HTR-8/SVneo (cell line): Measurements from ENCODE around the gene IRS1.

Experiments used
- DNase-seq: peaks from one replicate; pipeline ENCODE4 v3.0.0; 2011; ENCODE audit warnings: low spot score, mixed read lengths; ENCODE audit not compliant: insufficient read length
- FAIRE-seq: peaks from 2 replicates; lab custom pipeline; 2011; peaks lifted over from hg19 to GRCh38; lab: Jason Lieb, UNC

The IRS1 gene

DNA sequence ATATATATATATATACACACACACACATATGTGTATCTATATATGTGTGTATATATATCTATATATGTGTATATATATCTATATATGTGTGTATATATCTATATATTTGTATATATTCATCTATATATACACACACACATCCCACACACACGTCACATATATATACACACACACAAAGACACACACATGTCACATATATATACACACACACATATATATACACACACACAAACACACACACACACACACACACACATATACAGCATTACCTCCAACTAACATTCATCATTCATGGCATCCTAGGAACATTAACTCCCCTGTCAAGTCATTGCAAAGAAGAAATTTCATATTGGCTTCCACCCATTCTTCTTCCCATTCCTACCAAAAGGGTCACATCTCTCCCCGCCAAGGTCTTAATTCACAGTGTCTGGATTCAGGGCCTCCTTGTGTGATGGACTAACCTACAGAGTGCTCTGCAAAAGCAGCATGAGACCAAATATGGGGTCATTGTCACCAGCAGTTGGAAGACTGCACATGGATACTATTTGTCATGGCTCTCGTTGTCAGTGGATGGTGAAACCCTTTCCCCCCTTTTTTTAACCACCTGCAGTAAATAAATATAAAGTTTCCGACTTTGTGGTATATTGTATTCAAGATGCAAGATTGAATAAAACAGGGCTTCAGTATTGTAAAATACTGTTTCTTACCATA lies 67.0 kb downstream of the IRS1 start:
- DNase-seq (no peak), FAIRE-seq (no peak)

DNA sequence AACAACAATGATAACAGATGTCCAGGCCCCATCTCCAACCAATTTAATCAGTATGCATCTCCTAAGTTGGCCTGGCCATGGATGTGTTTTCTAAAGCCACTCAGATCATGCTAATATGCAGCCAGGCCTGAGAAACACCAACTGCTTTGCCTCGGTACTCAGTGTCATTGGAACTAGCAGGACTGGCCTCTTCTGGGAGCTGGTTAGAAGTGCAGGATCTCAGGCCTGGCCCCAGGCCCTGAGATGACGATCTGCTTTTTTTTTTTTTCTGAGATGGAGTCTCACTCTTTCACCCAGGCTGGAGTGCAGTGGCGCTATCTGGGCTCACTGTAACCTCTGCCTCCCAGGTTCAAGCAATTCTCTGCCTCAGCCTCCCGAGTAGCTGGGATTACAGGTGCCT lies 69.1 kb downstream of the IRS1 start:
- FAIRE-seq: no peak
- DNase-seq: no peak

DNA sequence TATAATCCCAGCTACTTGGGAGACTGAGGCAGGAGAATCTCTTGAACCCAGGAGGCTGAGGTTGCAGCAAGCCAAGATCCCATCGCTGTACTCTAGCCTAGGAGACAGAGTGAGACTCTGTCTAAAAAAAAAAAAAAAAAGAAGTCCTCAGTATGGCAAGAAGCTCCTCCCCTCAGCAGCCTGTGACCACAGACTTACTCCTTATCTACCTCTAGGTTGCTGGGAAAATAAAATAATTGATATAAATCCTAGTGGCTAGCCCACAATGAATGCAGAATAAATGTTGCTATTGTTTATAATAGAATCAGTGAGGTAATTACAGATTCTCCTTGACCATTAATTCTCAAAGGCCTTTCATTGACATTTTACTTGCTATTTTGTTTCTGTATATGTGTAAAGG lies 70.6 kb downstream of the IRS1 start:
- FAIRE-seq: no peak
- no peak for DNase-seq

DNA sequence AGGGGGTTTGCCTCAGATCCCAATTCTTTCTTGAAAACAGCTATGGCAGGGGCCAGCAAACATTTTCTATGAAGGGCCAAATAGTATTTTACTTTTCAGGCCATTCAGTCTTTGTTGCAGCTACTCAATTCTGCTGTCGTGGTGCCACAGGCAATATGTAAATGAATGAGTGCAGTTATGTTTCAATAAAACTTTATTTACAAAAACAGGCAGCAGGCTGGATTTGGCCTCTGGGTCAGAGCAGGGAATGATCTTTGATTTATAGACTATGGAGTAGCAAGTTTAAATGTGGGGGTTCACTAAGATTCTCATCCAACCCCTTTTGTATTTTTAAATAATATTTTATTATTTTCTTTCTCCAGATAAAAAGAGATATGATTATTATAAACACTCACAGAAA lies 72.4 kb downstream of the IRS1 start:
- no peak for DNase-seq
- FAIRE-seq: no peak

DNA sequence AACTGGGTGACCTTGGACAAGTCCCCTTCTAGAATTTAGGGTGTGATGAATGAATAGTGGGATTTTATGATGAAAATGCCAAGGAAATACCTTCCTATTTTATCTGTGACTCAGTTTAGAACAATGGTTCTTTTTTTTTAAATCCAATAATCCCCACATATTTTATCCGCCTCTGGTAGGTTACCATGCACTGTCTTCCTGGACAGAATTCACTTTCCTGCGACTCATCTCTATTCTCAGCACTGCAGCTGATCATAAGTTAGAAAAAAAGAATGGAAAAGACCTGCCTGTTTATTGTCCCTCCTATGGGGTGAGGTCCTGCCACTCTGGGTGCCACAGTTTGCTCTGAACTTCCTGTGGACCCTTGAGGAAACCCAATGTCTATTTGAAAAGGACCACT lies 73.1 kb downstream of the IRS1 start:
- no peak for DNase-seq
- no peak for FAIRE-seq

DNA sequence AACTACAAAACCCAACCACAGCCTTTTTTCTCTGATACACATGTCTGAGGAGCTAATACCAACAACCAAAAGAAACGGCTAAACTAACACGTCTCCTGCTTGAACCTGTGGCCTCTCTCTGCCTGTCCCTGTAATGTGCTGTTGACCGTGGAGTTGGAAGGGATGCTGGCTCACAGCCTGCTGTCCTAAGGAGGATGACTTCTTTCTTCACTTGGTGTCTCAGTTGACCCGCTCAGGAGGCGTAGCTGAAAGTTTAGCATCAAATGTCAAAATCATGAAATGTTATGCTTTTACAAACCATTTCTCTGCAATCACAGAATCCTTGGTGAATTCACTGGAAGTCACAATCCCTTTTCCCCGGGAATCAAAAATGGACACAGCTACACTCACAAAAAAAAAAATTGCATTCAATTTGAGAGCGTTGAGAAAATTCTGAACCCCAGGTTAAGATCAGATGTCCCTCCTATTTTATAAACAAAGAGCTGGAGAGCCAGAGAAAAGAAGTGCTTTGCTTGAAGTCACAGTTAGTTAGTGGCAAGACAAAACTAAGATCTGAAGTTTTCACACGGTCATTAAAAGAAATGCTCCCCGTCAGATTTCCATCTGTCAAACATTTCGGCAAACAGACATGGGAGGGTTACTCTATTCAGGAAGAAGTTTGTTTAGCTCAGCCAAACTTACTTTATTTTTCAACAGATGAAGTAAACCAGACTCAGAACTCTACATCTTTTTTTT lies 74.3 kb downstream of the IRS1 start:
- DNase-seq (no peak), FAIRE-seq (no peak)

DNA sequence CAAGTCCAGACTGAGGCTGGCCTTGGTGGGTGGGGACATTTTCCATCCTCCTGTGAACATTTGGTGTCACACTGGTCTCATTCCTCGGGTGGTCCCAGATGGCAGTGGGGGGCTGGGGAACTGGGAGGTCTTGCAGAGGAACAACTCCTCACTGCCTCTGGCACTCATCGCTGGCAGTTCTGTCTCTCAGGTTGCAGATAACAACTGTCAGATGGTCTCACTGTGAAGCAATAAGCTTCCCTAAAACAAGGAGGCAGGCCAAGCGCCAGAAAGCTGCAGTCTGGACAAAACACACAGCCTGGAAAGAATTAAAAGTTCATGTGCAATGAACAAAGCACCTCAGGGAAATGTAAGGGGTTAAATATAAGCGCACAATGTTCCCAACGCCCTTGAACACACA lies 78.1 kb downstream of the IRS1 start:
- DNase-seq (no peak), FAIRE-seq (no peak)

DNA sequence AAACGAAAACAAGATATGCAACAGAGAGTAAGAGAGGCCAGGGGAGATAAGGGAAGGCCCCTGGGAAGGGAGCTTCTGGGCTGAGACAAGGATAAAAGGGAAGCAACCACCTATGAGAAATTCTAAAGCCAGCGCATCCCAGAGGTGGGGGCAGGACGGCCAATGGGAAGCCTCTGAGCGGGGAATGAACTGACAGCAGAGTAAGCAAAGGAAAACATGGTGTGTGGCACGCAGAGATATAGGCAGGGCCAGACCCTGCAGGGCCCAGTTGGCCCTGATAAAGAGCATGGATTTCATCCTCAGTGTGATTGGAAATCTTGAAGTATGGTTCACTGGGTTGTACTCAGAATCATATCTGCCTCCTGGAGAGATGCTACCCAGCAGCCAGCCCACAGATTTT lies 78.7 kb downstream of the IRS1 start:
- DNase-seq (no peak), FAIRE-seq (no peak)

DNA sequence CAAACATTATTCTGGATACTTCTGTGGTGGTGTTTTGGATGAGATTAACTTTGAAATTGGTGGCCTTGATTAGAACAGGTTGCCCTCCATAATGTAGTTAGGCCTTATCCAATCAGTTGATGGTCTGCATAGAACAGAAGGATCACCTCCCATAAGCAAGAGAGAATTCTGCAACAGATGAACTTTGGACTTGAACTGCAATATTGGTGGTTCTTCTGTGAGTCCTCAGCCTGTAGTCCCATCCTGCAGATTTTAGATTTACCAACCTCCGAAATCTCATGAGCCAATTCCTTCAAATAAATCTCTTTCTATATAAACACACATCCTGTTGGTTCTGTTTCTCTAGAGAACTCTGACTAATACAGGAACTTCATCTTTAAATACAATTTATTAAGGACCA lies 81.9 kb downstream of the IRS1 start:
- DNase-seq (no peak), FAIRE-seq (no peak)

DNA sequence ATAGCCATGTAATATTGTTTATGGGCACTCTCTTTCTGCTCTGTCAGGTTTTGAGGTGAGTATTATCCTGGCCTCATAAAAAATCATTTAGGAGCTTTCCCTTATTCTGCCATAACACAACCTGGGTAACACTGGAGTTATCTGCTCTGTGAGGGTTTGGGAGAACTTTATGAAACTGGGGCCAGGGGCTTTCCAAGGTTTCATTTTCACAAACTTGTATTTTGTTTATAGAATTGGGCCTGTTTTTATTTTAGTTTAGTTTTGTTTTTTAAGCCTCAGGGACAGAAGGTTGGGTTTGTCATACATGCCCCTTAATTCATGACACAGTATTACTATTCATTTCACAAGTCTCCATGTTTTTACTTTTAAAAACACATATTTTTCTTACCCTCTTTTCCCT lies 83.5 kb downstream of the IRS1 start:
- FAIRE-seq: no peak

DNA sequence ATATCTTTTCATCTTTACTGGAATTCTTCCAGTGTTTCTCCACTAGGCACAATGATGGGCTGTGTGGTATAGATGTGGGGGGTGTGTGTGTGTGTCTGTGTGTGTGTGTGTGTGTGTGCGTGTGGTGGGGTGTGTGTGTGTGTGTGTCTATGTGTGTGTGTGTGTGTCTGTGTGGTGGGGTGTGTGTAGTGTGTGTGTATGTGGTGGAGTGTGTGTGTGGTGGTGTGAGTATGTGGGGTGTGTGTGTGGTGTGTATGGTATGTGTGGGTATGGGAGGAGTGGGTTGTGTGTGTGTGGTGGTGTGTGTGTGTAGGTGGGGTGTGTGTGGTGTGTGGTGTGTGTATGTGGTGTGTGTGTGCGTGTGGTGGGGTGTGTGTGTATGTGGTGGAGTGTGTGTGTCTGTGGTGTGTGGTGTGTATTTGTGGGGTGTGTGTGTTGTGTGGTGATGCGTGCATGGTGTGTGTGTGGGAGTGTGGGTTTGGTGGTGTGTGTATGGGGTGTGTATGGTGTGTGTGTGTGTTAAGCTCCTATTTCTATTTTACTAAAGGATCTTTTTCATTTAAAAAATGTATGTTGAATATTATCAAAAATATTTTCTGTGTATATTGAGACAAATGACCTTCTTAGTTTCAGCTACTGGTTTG lies 84.2 kb downstream of the IRS1 start:
- DNase-seq: no peak
- peak; percentile 100 for FAIRE-seq

More for the DNA sequence above, 83.5 kb downstream of the IRS1 start:
- no peak for DNase-seq

DNA sequence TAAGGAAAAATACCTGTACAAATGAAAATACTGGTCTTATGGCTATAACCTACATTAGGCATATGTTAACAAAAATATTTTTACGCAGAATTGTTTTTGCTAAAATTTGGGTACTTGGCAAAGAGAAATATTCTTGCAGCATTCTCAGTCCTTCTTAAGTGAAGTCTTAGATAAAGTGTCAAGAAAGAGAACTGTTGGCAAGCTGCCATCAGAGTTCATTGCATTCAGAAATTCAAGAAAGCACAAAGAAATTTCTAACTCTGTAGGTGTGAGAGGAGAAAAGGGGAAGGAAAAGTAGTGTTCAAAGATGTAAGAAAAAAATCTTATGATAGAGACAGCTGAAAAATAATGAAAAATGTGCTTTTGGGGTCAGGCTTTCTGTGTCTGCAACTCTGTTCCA lies 86.7 kb downstream of the IRS1 start:
- DNase-seq: no peak
- no peak for FAIRE-seq

DNA sequence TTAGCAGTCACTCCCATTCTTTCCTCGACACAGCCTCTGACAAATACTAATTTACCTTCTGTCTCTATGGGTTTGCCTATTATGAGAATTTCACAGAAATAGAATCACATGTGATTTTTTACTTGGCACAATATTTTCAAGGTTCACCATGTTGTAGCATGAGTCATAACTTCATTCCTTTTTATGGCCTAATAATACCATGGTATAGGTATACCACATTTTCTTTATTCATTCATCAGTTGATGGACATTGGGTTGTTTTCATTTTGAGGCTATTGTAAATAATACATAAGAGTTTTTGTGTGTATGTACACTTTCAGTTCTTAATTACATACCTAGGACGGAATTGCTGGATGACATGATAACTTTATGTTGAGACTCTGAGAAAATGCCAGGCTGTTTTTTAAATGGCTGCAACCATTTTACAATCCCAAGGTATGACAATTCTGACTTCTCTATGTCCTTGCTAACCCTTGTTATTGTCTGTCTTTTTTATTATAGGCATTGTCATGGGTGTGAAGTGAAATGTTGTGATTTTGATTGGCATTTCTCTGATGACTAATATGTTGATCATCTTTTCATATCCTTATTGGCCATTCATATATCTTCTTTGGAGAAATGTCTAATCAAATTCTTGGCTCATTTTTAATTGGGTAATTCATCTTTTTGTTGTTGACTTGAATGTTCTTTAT lies 87.9 kb downstream of the IRS1 start:
- DNase-seq (no peak), FAIRE-seq (no peak)

DNA sequence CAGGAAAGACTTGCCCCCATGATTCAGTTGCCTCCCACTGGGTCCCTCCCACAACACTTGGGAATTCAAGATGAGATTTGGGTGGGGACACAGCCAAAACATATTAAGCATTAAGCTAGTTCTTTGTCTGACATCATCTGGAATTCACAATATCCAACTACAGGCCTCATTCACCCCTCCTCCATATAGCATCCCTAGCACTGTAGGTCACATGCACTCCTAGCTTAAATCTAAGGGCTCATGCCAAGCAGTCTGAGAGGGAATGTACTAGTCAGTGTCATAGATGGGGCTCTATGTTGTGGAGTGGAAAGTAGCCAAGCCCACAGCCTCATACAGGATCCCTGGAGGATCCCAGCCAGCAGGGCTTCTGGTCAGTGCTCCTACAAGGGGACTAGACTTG lies 92.1 kb downstream of the IRS1 start:
- FAIRE-seq (no peak), DNase-seq (no peak)

DNA sequence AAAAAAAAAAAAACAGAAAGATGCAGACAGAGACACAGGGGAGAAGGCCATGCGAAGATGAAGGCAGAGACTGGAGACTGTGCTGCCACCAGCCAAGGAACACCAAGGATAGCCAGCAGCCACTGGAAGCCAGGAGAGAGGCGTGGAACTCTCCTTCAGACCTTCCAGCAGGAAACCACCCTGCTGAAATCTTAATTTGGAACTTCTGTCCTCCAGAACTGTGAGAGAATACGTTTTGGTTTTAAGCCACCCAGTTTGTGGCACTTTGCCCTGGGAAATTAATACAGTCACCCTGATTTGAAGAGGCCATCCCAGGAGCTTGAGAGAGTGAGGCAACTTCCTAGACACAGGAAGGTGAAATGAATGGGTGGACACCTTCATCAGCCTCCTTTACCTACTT lies 93.7 kb downstream of the IRS1 start:
- DNase-seq: no peak
- FAIRE-seq: no peak

DNA sequence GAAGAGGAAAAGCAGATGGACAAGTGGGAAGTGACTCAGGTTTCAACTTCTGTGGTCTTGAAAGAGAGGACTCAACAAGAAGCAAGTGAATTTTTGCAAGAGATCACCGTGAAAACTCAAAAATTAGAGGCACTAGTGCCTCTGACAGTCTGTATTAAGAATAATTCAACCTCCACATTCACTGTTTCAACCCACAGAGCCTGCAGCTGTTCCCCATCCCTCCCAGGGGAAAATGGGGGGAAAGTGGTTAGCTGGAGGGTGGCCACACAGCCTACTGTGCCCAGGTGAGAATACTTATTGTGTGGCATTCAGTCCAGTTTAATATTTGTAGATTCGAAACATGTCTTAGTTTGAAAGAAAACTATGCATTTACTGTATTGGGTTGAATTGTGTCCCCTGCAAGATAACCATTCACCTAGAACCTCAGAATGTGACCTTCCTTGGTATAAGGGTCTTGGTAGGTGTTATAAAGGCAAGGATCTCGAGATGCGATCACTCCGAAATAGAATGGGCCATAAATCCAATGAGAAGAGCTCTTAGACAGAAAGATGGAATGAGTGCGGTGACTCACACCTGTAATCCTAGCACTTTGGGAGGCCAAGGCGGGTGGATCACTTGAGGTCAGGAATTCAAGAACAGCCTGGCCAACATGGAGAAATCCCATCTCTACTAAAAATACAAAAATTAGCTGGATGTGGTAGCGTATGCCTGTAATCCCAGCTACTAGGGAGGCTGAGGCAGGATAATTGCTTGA lies 94.3 kb downstream of the IRS1 start:
- DNase-seq (no peak), FAIRE-seq (no peak)

DNA sequence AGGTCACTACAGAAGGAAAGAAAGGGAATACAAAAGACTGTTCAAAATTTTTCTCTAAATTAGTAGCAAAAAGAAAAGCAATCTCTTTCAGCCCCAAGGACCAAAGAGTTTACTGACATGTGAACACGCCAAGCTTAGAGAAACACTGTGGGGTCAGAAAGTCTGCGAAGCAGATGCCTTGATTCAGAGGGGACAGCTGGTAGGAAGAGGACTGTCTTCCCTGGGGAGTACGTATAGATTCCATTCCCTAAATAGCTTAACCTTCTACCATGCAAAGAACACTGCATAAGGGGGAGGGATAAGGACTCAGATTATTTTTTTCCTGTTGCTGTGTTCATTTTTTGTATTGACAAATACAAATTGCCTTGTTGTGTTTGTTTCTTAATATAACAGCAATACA lies 96.1 kb downstream of the IRS1 start:
- FAIRE-seq (no peak), DNase-seq (no peak)

DNA sequence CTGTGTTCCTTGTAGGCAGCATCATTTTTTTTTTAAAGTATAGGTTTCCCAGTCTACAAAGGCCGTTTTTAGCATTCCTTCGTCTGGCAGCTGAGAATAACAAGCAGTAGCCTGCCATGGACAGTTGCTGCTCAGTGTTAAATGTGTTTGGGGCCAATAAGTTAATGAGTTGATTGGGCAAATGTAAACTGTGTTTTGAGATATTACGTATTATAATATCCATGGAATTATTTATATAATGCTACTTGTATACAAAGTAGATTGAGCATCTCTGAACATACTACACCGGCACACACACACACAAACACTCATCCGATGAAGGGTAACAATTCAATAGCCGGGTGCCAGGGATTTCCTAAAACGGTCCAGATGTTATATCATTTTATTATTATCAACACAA lies 97.2 kb downstream of the IRS1 start:
- DNase-seq (no peak), FAIRE-seq (no peak)

DNA sequence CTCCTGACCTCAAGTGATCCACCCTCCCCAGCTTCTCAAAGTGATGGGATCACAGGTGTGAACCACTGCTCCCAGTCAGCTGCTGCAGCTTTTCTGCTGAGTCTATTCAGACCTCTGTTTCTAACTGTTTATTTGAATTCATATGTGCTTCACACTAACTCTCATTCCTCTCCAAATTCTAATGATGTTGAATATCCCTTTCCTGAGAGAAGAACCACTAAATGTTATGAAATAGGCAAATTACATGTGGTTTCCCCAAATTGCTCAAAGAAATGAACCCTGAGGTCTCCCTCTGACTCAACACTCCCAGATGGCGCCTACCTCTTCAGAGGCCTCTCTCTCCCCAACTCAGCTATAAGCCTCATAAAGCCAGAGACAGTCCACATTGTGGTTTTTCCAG lies 98.6 kb downstream of the IRS1 start:
- FAIRE-seq: no peak

DNA sequence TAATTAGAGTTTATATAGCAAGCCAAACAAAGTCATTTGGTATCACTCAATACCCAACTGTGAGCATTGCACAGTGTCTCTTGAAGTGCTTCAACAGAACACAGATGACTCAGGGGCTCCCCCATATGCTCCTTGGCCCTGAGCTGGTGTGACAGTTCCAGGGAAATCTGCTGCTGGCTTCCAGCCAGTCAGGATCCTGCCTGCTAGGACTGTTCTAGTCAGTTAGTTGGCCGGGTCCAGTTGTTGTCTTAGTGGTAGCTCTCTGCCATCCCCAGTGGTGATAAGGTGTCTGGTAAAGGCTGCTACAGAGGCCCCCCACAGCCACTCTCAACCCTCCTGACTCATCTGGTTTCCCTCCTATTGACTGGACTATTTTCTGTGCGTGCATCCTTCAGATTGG lies 100.3 kb downstream of the IRS1 start:
- no peak for FAIRE-seq
- no peak for DNase-seq

More for the DNA sequence above, 98.6 kb downstream of the IRS1 start:
- no peak for DNase-seq
